PC-3 (cell line): ENCODE results near the gene INPPL1. TPM values are rescaled to one million over a fixed set of nuclear protein-coding genes. Genes with fewer than 3 reads are reported as not detected.

Experiments
- ATAC-seq: fragments of 200-7000 bp; cut with Tn5 transposase; 2 replicates; pipeline ENCODE4 v1.9.1; 2020; ENCODE audit warnings: mild to moderate bottlenecking, moderate library complexity
- BruUV-seq: library from RNA; stranded (reverse); fragments of 400-500 nt; replicated peaks from 2 replicates; lab custom pipeline; 2021; lab: Mats Ljungman, UMichigan
- CTCF ChIA-PET: fragments of 300-600 bp; sonication (Branson Sonifier 250); formaldehyde crosslinking; loops from one replicate; lab custom pipeline; 2022; ENCODE audit warnings: antibody characterized with exemption; lab: Charles Lee
- POLR2A ChIA-PET: fragments of 300-600 bp; sonication (Branson Sonifier 250); formaldehyde crosslinking; loops from one replicate; lab custom pipeline; 2022; ENCODE audit warnings: antibody characterized with exemption; ENCODE audit not compliant: unreplicated experiment; lab: Charles Lee
- DNase-seq: peaks from one replicate; pipeline ENCODE4 v3.0.0-alpha.2; 2015
- H2AFZ ChIP-seq: fragments of 300-600 bp; sonication (generic); 2 replicates; pipeline ENCODE4 v1.6.0; 2016; ENCODE audit warnings: antibody characterized with exemption, low read length
- H3F3A ChIP-seq: fragments of 300-600 bp; sonication (generic); one replicate; pipeline ENCODE4 v1.6.0; 2017; ENCODE audit warnings: antibody characterized with exemption, low read length, control low read depth, mild to moderate bottlenecking; ENCODE audit not compliant: unreplicated experiment
- H3K27ac ChIP-seq: fragments of 300-600 bp; sonication (generic); 2 replicates; pipeline ENCODE4 v1.5.1; 2016; ENCODE audit warnings: mild to moderate bottlenecking, low read length
- H3K27me3 ChIP-seq: fragments of 300-600 bp; sonication (generic); 2 replicates; pipeline ENCODE4 v1.6.1; 2016; ENCODE audit warnings: low read length, mixed read lengths
- H3K36me3 ChIP-seq: fragments of 300-600 bp; sonication (generic); 2 replicates; pipeline ENCODE4 v1.6.1; 2016; ENCODE audit warnings: low read depth, mixed run types, low read length, mixed read lengths
- H3K4me1 ChIP-seq: fragments of 300-600 bp; sonication (generic); 2 replicates; pipeline ENCODE4 v1.5.1; 2016; ENCODE audit warnings: low read length; ENCODE audit not compliant: insufficient read depth
- H3K4me2 ChIP-seq: fragments of 300-600 bp; sonication (generic); 2 replicates; pipeline ENCODE4 v1.6.0; 2016; ENCODE audit warnings: low read length
- H3K4me3 ChIP-seq: fragments of 300-600 bp; sonication (generic); 2 replicates; pipeline ENCODE4 v1.5.1; 2016; ENCODE audit warnings: mild to moderate bottlenecking, low read length, mixed read lengths
- H3K79me2 ChIP-seq: fragments of 300-600 bp; sonication (generic); 2 replicates; pipeline ENCODE4 v1.6.1; 2017; ENCODE audit warnings: low read length, mixed read lengths
- H3K9ac ChIP-seq: fragments of 300-600 bp; sonication (generic); 2 replicates; pipeline ENCODE4 v1.6.0; 2016; ENCODE audit warnings: mild to moderate bottlenecking, low read length
- H3K9me2 ChIP-seq: fragments of 300-600 bp; sonication (generic); replicated peaks from 2 replicates; pipeline ENCODE4 v1.6.1; 2016; ENCODE audit warnings: mixed run types, low read length, mixed read lengths
- H3K9me3 ChIP-seq: fragments of 300-600 bp; sonication (generic); 2 replicates; pipeline ENCODE4 v1.6.1; 2016; ENCODE audit warnings: low read length, mixed read lengths
- H4K20me1 ChIP-seq: fragments of 300-600 bp; sonication (generic); 2 replicates; pipeline ENCODE4 v1.6.1; 2016; ENCODE audit warnings: low read length, mixed read lengths
- EZH2 ChIP-seq: fragments of 300-600 bp; sonication (generic); IDR thresholded peaks from one replicate; pipeline ENCODE4 v1.6.1; 2017; ENCODE audit warnings: antibody characterized with exemption, mild to moderate bottlenecking, low read length; ENCODE audit not compliant: unreplicated experiment
- EZH2phosphoT487 ChIP-seq: fragments of 300-600 bp; sonication (generic); IDR thresholded peaks from 2 replicates; pipeline ENCODE4 v1.6.1; 2018; ENCODE audit warnings: mild to moderate bottlenecking, antibody characterized with exemption, low read length, borderline replicate concordance
- intact Hi-C: fragments of 100-400 bp; cut with micrococcal nuclease; formaldehyde crosslinking; loops from 2 replicates; pipeline ENCODE4 v1.9.0; 2023
- total RNA-seq: library from RNA; depleted of rRNA; stranded (reverse); fragments of >200 nt; gene quantifications from 2 replicates; pipeline ENCODE4 v1.2.3, GENCODE V29; 2014
- TF ChIP-seq, protein P1 (sequence below): fragments of 300-600 bp; sonication (generic); conservative IDR thresholded peaks from 2 replicates; pipeline ENCODE4 v1.5.1; 2017; ENCODE audit warnings: antibody characterized with exemption, low read depth, mild to moderate bottlenecking, low read length

The INPPL1 gene
- total RNA-seq, 1 experiment from 2014 or later = 100 TPM

DNA sequence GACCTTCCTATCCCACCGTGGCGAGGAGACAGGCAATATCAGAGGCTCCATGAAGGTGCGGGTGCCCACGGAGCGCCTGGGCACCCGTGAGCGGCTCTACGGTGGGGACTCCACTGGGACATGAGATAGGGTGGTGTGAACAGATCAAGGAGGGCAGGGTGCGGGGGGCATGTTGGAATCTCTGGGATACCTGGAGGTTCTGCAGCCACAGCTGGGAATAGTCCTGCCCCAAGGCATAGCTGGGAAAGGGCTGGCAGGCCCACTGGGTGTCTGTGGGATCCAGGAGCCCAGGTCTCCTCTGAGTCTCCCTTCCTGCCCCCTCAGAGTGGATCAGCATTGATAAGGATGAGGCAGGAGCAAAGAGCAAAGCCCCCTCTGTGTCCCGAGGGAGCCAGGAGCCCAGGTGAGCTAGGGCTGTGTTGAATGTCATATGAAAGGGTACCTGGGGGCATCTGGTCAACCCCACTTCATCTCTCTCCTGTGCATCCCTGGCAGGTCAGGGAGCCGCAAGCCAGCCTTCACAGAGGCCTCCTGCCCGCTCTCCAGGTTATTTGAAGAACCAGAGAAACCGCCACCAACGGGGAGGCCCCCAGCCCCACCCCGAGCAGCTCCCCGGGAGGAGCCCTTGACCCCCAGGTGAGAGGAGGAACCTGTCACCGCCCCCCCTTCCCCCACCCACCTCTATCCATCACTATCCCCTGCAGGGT is 10.9 kb downstream of the INPPL1 start:
- H3K36me3 ChIP-seq = peaks cover 38% of the 10 kb centered on the region
- BruUV-seq = no TSS peak
- no peaks in the 10 kb centered on the region for H3K9me3 ChIP-seq
- no peak overlapping the region for H3K4me3 ChIP-seq
- ATAC-seq = no peak
- DNase-seq = no peak
- H3F3A ChIP-seq = peaks cover 8% of the 10 kb centered on the region
- H3K9me2 ChIP-seq = no peaks in the 10 kb centered on the region
- no peak overlapping the region for H3K9ac ChIP-seq
- H3K4me1 ChIP-seq = peaks cover 9% of the 10 kb centered on the region
- ChIA-PET CTCF (interaction anchor here (0.6 kb wide), 1 partner anchor 63 kb away, joined by 3 read pairs; no protein-coding TSS in a partner anchor), POLR2A (interaction anchor here (0.9 kb wide), 1 partner anchor 96 kb away, joined by 7 read pairs; no protein-coding TSS in a partner anchor)
- no peak overlapping the region for H3K27ac ChIP-seq
- no peak overlapping the region for H3K4me2 ChIP-seq
- intact Hi-C loops = no loop called here
- H3K27me3 ChIP-seq = peaks cover 5% of the 10 kb centered on the region; the same call in 1 of the 2 replicates
- H4K20me1 ChIP-seq = no peaks in the 10 kb centered on the region
- no peaks in the 10 kb centered on the region for H3K79me2 ChIP-seq
- H2AFZ ChIP-seq = no peak overlapping the region
- TF ChIP-seq, protein P1, sequence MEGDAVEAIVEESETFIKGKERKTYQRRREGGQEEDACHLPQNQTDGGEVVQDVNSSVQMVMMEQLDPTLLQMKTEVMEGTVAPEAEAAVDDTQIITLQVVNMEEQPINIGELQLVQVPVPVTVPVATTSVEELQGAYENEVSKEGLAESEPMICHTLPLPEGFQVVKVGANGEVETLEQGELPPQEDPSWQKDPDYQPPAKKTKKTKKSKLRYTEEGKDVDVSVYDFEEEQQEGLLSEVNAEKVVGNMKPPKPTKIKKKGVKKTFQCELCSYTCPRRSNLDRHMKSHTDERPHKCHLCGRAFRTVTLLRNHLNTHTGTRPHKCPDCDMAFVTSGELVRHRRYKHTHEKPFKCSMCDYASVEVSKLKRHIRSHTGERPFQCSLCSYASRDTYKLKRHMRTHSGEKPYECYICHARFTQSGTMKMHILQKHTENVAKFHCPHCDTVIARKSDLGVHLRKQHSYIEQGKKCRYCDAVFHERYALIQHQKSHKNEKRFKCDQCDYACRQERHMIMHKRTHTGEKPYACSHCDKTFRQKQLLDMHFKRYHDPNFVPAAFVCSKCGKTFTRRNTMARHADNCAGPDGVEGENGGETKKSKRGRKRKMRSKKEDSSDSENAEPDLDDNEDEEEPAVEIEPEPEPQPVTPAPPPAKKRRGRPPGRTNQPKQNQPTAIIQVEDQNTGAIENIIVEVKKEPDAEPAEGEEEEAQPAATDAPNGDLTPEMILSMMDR = no peak
- TF ChIP-seq EZH2phosphoT487 = no peak
- TF ChIP-seq EZH2 = no peak

DNA sequence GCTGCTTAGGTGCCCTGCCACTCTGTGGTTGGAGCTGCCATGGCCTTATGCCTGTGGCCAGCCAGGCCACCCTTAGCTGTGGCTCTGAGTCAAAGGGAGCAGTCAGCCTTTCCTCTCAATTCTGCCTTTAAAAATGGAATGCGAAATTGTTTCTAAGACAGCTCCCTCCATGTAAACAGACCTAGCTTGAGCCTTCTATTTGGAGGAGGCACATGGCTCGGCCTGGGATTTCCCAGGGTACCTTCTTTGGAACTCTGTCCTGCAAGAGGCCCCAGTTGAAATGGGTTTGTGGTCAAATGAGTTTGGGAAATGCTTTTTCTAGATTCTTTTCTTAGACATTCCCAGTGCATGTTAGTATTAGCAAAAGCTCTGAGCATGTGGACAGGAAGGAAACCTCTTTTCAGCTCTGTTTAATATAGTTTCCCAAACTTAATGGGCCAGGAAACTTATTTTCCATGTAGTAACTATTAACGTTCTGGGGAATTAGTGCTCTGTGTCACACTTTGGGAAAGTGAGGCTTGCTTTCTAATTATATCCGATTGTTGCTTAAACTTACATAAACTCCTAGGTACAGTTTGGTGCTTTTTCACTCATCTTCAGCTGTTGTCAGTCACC is 11.6 kb downstream of the INPPL1 start:
- no peak overlapping the region for H3K4me3 ChIP-seq
- no peak overlapping the region for H3K9ac ChIP-seq
- H4K20me1 ChIP-seq = no peaks in the 10 kb centered on the region
- intact Hi-C loops = no loop called here
- H3F3A ChIP-seq = peaks cover 8% of the 10 kb centered on the region
- no peaks in the 10 kb centered on the region for H3K9me3 ChIP-seq
- H3K79me2 ChIP-seq = no peaks in the 10 kb centered on the region
- DNase-seq = no peak
- ChIA-PET POLR2A (interaction anchor here (0.9 kb wide), 1 partner anchor 97 kb away, joined by 7 read pairs; no protein-coding TSS in a partner anchor), CTCF (interaction anchor here (0.6 kb wide), 2 partner anchors 63 to 197 kb away, joined by 3 to 4 read pairs; no protein-coding TSS in a partner anchor)
- no peaks in the 10 kb centered on the region for H3K9me2 ChIP-seq
- no peak overlapping the region for H3K4me2 ChIP-seq
- peaks cover 31% of the 10 kb centered on the region for H3K36me3 ChIP-seq
- TF ChIP-seq EZH2 (no peak), EZH2phosphoT487 (no peak)
- TF ChIP-seq, protein P1 = no peak
- peaks cover 9% of the 10 kb centered on the region for H3K4me1 ChIP-seq
- BruUV-seq = no TSS peak
- peaks cover 5% of the 10 kb centered on the region; the same call in 1 of the 2 replicates for H3K27me3 ChIP-seq
- no peak for ATAC-seq
- no peak overlapping the region for H2AFZ ChIP-seq
- H3K27ac ChIP-seq = no peak overlapping the region

DNA sequence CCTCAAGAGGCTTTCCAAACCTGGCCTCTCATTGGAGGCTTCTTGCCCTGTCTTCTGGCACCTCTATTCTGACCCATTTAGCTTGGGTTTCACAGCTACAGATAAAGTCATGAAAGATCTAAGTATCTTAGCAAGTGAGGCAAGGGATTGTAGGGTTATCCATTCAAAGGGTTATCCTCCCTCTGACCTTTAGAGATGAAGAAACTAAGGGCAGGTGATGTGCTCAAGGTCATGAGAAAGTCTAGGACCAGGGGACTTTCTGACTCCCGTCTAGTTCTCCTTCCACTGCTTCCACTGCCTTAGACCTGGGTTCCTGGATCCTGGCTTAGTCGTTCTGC is 12.2 kb downstream of the INPPL1 start:
- POLR2A ChIA-PET = no interaction called here
- Histone ChIP-seq H2AFZ (no peak overlapping the region), H3K36me3 (peaks cover 26% of the 10 kb centered on the region), H3K4me3 (no peak overlapping the region), H3K79me2 (no peaks in the 10 kb centered on the region), H3K9me2 (no peaks in the 10 kb centered on the region), H3K4me2 (no peak overlapping the region), H4K20me1 (no peaks in the 10 kb centered on the region), H3K9ac (no peak overlapping the region), H3K9me3 (no peaks in the 10 kb centered on the region), H3K27ac (no peak overlapping the region), H3K27me3 (peaks cover 5% of the 10 kb centered on the region; the same call in 1 of the 2 replicates), H3K4me1 (peaks cover 9% of the 10 kb centered on the region), H3F3A (peaks cover 8% of the 10 kb centered on the region)
- no peak for ATAC-seq
- CTCF ChIA-PET = interaction anchor here (0.6 kb wide), 1 partner anchor 196 kb away, joined by 4 read pairs; no protein-coding TSS in a partner anchor
- no TSS peak for BruUV-seq
- intact Hi-C loops = no loop called here
- TF ChIP-seq, protein P1 = no peak
- no peak for TF ChIP-seq EZH2phosphoT487
- TF ChIP-seq EZH2 = no peak
- no peak for DNase-seq
